Occipital lobe (tissue), 2 donors: ENCODE results near the gene RASSF10. TPM values are rescaled to one million over a fixed set of nuclear protein-coding genes. Genes with fewer than 3 reads are reported as not detected.
"Not testable (repeated sequence)": the region's sequence is repeated elsewhere in the genome, so short reads cannot be mapped to it uniquely, and the experiment has no call there.

Source experiments
- DNase-seq: peaks from one replicate; lab custom pipeline; 2025; lab: John Stamatoyannopoulos, UW
- total RNA-seq: library from RNA; depleted of rRNA; stranded (reverse); fragments of >200 nt; gene quantifications from one replicate; pipeline ENCODE4 v1.2.3, GENCODE V29; 2014

Gene RASSF10
- total RNA-seq, 1 donor from 2014 or later = 3.4 TPM

DNA sequence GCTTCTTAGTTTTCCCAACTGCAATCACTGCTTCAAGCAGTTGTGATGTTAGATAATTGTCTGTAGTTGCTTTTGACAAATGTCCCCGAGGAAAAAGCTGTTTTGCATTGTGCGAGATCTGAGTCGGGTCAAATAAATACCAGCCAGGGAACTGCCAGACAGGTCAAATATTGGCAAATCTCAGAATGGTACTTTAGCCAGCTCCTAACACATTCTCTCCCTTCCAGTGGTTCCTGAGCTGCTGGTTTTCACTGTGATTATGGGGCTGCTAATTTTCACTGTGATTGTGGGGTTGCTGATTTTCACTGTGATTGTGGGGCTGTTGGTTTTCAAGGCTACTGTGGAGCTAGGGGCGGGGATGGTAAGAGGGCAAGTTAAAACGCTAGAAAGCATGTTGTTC is 14.3 kb downstream of the RASSF10 start:
- DNase-seq = no peak

DNA sequence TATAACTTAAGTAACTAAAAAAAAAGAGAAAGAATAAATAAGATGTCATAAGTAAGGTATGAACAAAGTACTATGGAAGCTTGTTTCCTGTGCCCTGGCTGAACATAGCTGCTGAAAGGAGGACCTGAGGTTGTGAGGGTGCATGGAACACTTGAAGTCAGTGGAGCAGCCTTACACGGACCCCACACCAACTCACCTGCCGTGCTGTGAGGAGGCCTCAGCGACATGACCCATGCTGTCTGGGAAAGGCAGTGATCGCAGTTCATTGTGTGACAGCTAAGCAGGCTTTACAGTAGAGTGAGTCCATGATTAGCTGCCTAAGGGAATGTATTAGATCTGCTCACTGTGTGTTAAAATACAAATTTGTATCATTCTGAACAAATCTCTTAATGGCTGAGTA is 17.6 kb downstream of the RASSF10 start:
- DNase-seq = no peak

DNA sequence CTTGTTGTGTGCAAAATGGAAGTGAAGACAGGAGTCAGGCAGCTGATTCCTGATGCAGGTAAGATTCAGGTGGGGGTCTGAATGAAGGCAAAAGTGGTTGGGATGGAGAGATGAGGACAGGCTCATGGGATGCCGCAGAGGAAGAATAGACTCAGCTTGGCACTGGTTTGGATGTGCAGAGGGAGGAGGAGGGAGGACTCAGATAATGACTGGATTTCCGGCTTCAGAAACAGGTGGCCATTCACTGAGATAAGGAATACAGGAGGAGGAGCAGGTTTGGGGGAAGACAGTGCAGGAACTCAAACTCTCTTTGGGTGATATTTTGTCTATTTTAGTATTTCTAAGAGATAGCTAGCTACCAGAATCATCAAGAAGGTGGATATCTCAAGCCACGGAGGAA is 19.2 kb downstream of the RASSF10 start:
- no peak for DNase-seq

DNA sequence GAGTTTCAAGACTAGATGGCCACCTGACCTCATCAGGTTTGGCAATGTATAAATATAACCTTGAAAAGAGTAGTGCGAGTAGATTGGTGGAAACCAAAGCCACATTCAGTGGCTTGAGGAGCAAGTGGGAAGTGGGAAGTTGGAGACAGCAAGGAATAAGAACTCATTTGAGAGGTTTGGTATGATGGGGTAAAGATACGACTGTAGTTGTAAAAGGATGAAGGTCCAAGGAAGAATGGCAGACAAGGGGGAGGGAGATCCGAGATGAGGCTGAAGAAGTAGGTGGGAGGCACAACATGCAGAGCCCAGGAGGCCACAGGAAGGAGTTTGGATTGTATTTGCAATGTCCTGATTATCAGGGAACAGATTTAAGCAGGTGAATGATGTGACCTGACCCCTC is 20.8 kb downstream of the RASSF10 start:
- no peak for DNase-seq

DNA sequence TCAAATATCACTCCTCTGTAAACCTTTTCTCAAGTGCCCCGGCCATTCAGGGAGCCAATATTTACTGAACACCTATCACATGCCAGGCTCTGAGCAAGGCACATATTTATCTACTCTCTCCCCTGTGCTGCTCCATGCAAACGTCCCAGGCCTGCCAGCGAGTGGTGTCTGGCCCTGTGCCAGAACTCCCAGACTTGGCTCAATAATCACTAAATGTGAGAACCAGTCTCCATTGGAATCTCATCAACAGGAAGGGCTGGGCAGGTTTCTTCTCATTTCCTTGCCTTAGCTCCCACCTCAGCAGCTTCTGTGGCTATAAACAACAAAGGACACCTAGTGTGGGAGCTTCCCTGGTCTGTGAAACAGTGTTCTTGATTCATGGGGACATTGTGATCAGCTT is 21.7 kb downstream of the RASSF10 start:
- no peak for DNase-seq

DNA sequence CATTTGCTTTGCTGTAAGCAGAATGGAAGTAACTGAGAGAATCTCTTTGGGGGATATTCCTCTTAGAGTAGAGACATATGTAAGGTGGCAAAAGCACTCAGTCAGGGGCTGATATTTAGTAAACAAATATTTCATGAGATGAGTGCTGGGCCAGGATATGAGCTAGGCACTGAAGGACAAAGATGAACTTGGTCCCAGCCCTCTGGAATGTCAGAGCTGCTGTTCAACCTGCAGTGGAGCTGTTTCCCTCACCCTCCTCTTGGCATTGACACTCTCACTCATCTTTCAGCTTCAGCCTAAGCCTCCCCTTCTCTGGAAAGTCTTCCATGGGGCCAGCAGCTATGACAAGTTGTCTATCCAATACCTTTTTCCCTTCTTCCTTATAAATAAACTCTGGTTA is 22.2 kb downstream of the RASSF10 start:
- DNase-seq = no peak

DNA sequence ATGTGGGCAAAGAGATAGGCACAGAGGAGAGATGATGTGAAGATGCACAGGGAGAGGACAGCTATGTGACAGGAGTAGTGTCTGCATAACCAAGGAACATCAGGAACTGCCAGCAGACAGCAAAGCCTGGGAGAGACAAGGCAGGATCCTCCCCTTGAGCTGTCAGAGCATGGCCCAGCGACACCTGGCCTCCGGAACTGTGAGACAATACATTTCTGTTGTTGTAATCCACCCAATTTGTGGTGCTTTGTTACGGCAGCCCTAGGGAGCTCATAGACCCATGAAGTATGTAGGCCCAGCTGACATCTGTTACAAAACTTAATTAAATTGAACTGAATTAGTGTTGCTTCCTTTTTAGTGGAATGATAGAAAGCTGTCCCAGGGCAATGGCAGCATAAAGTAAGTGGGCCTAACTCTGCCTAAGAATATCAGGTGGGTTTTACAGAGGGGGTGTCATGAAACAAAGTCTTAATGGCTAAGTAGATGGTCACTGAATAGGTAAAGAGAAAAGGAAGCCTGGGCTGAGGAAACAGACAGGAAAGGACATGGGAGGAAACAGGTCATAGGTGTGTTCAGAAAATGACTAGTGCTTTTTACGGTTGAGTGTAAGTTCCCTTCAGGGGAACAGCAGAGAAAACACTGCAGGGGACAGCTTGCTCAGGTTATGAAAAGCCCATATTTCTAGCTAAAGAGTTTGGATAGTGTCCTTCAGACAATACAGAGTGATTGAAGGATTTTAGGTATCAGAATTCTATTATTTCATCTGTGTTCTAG is 24.8 kb downstream of the RASSF10 start:
- DNase-seq = no peak

DNA sequence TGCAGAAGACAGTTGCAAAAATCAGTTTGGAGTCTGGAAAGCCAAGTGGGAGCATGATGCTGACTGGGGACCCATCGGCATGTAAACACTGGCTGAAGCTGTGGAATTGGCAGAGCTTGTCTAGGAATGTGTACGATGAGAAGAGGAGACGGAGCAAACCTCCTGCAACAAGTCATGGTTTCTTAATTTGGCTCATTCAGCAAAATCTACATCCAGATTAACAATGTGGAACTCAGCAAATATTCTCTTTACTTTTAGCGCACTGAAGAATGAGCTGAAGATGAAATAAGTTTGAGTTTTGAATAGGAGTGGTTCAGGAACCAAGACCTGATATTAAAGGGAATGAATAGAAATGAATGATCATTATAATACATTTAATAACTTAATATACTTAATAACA is 26.6 kb downstream of the RASSF10 start:
- DNase-seq = no peak

DNA sequence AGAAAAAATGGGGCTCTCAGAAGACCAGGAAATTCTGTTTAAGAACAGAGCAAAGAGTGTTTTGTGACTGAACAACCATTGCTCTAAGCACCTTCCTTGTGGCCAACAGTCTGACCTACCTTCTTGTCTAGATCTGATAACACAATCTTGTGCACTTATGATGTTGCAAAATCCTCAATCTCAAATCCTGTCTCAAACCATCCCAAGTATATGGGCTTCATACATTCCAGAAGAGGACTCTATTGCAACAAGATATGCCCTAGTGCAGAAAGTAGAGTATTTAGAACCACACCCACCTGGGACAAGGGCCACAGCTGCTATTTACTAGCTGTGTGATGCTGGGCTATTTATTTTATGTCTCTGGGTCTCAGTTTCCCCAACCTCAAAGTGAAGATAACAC is 27.1 kb downstream of the RASSF10 start:
- no peak for DNase-seq

DNA sequence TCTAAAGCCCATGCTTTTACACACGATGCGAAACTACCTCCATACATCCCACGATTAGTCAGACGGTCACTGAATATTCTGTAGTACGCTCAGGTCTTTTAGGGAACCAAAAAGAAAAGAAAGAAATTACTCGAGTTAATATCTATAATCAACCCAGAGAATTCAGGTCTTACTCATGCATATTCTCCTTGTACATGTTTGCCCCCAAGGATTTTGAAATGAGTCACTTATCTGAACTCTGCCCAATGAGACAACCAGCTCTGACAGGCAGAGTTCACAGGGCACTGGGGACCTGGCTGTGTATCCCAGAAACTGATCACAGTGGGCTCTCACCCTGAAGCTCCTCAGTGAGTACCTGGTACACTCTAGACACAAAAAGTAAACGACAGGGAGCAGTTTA is 29.2 kb downstream of the RASSF10 start:
- DNase-seq = no peak

DNA sequence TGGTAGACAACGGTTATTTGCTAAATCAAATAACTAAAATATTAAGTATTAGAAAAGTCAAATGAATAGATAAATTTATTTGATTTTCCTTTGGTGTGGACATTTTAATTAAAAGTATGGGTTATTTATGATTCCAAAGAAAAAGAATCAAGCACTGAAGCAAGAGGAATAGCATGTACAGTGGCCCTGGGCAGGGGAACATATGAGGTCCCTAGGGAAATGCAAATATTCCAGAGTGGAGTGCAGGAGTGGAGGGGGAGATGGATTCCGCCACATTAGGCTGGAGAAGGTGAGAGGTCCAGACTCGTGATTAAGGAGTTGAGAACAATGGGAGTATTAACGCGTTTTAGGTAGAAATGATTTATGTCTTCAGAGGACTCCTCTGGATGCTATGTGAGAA is 30.0 kb downstream of the RASSF10 start:
- DNase-seq = no peak

DNA sequence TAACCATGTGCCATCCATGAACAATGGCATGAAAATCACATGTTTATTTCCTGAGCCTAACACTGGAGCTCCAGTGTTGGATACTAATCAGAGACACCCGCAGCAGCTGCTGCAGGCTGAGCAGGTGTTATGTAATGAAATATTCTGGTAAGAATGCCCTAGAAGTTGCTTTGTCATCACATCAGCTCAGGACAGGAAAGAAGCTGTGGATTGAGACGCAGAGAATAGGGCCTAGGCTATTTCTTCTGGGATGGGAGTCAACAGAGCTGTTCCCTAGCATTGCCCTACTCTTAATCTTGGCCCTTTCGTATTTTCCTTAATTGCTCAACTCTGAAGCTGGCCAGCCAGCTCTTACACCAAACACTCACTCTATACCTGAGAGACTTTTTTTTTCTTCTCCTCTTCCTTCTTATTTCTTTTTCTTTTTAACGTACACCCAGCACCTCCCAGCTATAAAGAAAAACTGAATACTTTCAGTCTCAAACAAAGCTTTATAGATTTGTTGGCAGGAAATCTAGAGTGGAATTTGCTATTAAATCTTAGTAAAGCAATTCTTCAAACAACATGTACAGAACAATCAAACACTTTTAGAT is 31.9 kb downstream of the RASSF10 start:
- DNase-seq = no peak

DNA sequence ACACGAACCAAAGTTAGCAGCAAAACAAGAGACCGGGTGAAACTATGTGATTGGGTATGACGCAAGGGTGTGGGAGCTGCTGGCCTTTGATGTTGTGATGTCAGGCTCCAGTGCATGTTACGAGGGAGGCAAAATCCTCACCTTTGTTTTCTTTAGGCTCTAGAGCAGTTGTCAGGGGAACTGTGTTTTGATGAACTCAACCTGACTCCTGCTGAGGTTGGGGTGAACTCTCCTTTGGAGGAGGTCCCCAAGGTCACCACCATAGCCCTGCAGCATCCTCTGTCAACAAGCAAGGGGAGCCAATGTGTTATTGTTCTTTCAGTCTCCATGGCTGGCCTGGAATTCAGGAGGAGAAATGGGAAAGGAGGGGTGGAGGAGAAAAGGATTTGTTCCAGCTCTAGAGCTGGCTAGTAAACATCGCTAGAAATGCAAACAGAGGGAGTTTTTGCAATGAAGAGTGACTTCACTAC is 33.8 kb downstream of the RASSF10 start:
- no peak for DNase-seq

DNA sequence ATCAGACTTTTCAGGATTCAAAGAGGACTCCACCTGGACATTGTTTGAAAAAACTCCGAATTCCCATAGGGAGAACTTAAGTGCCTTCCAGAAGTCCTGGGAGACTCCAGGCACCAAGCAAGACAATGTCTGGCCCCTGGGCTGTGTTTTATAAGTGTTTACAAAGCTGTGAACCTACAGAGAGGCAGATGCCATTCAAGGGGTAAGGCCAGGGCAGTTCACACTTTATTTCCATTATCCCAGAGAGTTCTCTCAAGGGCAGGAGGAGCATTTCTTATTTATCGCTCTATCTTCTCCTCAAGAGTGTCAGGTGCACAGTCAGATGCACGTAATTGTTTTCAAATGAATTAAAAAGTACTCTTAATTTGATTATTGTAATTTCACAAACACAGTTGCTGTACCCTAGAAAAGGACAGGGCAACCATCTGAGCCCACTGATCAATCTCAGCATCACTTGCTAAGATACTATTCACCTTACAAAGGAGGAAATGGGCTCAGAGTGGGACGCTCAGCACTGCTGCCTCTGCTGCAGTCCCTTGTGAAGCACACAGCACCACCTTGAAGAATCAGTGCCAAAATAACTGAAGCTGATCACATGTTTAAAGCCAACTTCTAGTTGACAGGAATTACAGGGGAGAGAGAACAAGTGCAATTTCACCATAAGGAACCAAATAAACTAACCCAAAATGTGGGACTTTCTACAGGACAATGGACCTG is 35.0 kb downstream of the RASSF10 start:
- no peak for DNase-seq

DNA sequence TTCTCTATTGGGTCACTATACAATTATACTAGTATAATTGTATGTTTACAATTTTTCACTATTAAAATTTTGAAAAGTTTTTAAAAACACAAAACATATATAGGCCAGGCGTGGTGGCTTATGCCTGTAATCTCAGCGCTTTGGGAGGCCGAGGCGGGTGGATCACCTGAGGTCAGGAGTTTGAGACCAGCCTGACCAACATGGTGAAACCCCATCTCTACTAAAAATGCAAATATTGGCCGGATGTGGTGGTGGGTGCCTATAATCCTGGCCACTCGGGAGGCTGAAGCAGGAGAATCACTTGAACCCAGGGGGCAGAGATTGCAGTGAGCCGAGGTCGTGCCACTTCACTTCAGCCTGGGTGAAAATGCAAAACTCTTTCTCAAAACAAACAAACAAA is 36.0 kb downstream of the RASSF10 start:
- not testable (repeated sequence) for DNase-seq

DNA sequence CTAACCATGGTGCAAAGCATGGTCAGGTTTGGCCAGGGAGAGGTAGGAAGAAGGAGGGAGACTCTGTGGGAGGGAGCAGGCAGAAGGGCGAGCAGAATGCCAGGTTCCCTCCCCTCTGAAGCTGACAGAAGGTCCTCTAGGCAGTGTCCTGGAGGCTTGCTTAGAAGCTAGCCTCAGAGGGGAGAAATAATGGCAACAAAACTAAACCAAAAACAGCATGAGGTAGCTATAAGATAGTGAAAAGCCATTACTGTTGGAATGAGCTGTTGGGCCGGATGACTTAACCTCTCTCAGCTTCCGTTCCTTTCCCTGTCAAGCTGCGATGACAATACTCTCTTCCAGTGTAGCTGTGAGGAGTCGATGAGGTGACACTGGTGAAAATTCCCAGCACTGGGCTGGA is 36.6 kb downstream of the RASSF10 start:
- no peak for DNase-seq

DNA sequence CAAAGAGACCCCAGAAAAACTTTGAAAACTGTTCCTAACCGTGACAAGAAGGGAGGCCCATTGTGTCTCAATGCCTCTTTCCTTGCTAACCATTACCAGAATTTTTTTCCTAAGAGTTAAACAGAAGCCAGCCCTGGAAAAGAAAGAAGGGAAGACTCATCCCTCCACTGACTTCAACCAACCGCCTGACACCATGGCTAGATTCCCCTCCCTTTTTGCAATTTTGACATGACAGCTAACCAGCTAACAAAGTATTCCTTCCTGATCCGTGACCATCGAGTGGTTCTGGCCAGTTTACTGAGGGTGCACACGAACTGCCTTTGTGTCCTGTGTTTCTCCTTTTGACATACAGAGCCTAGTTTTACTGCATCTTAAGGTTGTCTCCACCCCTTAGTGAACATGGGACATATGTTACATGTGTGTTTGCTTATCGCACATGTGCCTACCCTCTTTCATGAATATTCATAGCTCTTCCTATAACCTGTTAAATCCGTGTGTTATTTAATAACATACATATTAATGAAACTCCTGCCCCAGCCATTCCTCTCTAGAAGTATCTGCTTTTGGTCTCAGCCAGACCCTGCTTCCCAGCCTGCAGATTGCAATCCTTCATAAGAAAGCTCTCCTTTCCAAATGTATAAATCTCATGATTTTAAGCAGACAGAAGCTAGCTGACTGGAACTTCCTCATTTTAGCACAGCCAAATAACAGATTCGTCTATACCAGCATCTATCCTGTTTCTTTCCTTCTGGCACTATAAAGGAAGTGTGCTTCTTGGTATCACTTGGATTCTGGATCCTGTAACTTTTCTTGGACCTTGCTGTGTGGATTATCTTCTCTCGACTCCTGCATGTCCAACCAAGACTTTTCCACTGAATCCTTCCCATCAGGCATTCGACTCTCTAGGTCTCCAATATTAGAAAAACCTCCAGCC is 37.8 kb downstream of the RASSF10 start:
- DNase-seq = no peak

DNA sequence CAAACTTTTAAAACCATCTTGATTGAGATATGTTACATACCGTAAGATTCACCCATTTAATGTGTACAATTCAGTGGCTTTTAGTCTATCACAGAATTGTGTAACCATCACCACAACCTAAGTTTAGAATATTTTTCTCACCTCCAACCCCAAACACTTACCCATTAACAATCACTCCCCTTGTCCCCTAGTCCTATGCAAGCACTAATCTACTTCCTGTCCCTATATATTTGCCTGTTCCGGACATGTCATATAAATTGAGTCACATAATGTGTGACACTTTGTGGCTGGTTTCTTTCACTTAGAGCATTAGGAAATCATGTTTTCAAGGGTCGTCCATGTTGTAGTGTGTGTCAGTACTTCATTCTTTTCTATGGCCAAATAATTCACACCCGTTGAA is 38.8 kb downstream of the RASSF10 start:
- DNase-seq = no peak

DNA sequence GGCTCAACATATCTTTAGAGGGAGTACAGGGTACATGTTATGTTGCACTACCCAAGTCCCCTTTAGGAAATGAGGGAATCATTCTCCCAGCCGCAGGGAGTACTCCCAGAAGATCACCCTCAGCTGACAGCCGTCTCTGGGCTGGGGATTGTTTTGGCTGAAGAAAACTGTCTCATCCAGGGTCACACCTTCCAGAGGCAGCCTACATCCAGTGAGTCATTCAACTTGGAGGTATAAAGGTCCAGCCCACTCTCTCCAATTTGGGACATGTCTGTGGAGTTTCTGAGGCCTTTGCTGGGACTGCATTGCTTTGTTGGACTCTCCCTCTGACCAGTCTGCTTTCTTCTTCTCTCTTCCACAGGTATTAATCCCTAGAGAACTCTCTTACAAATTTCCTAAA is 42.1 kb downstream of the RASSF10 start:
- DNase-seq = no peak

DNA sequence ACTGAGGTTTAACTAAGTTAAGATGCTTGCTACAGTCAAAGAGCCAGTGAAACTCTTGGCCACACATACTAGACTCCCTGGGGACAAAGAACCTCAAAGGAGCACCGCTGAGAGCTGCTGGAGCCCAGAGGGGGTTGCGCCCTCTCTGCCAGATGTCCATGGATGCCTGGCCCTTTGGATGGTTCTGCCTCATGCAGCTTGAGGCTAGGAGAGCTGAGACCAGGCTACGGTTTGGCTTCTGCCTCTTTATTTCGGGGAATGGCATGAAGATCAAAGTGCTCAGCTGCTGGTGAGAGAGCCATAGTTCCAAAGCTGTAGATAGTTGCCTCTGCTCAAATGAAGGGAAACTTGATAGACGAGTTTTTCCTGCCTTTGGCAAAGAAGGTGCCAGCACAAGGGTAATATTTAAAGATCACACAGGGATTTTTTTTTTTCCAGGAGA is 43.0 kb downstream of the RASSF10 start:
- no peak for DNase-seq

DNA sequence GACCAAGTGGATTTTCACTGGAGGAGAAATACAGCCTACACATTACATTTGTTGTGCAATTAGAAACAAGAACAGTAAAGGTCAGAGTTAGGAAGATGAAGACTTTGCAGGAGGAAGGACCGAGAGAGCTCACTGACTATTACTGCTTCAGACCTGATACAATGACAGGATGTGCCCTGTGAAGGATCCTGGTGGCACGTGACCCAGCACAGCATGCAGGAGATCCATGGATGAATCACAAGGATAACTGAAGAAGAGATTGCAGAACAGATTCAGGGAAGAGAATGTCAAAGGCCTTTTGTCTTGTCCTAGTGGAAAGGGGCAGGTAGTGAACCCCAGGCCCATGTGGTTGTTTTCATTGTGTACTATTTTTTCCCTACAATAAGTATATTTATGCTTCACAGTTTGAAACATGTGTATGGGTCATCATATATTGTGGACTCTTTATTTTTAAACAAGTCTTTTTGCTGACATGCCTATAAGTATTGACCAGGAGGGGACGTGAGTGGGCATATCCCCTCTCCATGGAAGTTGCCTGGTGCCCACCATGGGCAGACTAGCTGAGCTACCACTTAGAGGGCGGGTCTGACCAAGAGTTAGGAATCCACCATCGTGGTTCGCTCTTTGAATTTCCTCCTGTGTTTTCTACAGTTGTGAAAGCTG is 44.3 kb downstream of the RASSF10 start:
- no peak for DNase-seq
